MM.1S (cell line): ENCODE measurements around the gene C1orf74.

ENCODE experiments used
- CTCF ChIP-seq: fragments of 300-600 bp; sonication (generic); IDR thresholded peaks from 2 replicates; pipeline ENCODE4 v1.5.1; 2016; ENCODE audit warnings: antibody characterized with exemption, low read length, mixed read lengths
- EZH2 ChIP-seq: fragments of 300-600 bp; sonication (generic); optimal IDR thresholded peaks from 2 replicates; pipeline ENCODE3; 2017; ENCODE audit warnings: low read depth, mild to moderate bottlenecking, antibody characterized with exemption, low read length, mixed read lengths

- TF ChIP-seq CTCF (no peak), EZH2 (no peak)
Measured at GRCh38 chr1:209769171-209769904, 15.0 kb downstream of the C1orf74 start.
